HG03457 (cell line): Measurements from ENCODE around the gene SNX5.
A peak's percentile ranks its signal among the peaks of the same experiment; 100 is the strongest.

ENCODE experiments used
- ATAC-seq: cut with Tn5 transposase; IDR thresholded peaks from one replicate; pipeline ENCODE4 v1.9.1; 2021; ENCODE audit warnings: moderate number of reproducible peaks; ENCODE audit not compliant: unreplicated experiment

SNX5 gene

GRCh38 chr20:17919149-17919548 is 49.4 kb downstream of the SNX5 start:
- no peak for ATAC-seq

- no peak for ATAC-seq
Observed at GRCh38 chr20:17917832-17918618, 50.6 kb downstream of the SNX5 start.

GRCh38 chr20:17916433-17916891 is 52.1 kb downstream of the SNX5 start:
- ATAC-seq = no peak

GRCh38 chr20:17914957-17915356 is 53.6 kb downstream of the SNX5 start:
- ATAC-seq = no peak

- no peak for ATAC-seq
Observed at GRCh38 chr20:17912916-17913315, 55.7 kb downstream of the SNX5 start.

- ATAC-seq = no peak
Observed at GRCh38 chr20:17911927-17912326, 56.7 kb downstream of the SNX5 start.

- no peak for ATAC-seq
Observed at GRCh38 chr20:17910828-17911294, 57.7 kb downstream of the SNX5 start.

- no peak for ATAC-seq
Observed at GRCh38 chr20:17909869-17910321, 58.7 kb downstream of the SNX5 start.

GRCh38 chr20:17905544-17905943 is 63.0 kb downstream of the SNX5 start:
- no peak for ATAC-seq

GRCh38 chr20:17904027-17904426 is 64.6 kb downstream of the SNX5 start:
- peak; percentile 82 for ATAC-seq

- ATAC-seq = no peak
Observed at GRCh38 chr20:17902531-17903083, 66.0 kb downstream of the SNX5 start.

GRCh38 chr20:17901971-17902370 is 66.6 kb downstream of the SNX5 start:
- ATAC-seq = no peak

- ATAC-seq = no peak
Observed at GRCh38 chr20:17898548-17898994, 70.0 kb downstream of the SNX5 start.

- ATAC-seq = no peak
Observed at GRCh38 chr20:17897566-17898307, 70.9 kb downstream of the SNX5 start.

- no peak for ATAC-seq
Observed at GRCh38 chr20:17896771-17897369, 71.7 kb downstream of the SNX5 start.

- no peak for ATAC-seq
Observed at GRCh38 chr20:17896193-17896723, 72.3 kb downstream of the SNX5 start.

GRCh38 chr20:17895641-17896171 is 72.9 kb downstream of the SNX5 start:
- ATAC-seq = no peak

- ATAC-seq = no peak
Observed at GRCh38 chr20:17893445-17893844, 75.1 kb downstream of the SNX5 start.

- ATAC-seq = no peak
Observed at GRCh38 chr20:17892189-17892938, 76.2 kb downstream of the SNX5 start.
